GM19025 (cell line): ENCODE results near the gene C1orf146.
"Not testable (repeated sequence)": the region's sequence is repeated elsewhere in the genome, so short reads cannot be mapped to it uniquely, and the experiment has no call there.

Experiments
- ATAC-seq: cut with Tn5 transposase; IDR thresholded peaks from one replicate; pipeline ENCODE4 v1.9.1; 2021; ENCODE audit warnings: mild to moderate bottlenecking, low read depth, moderate library complexity; ENCODE audit not compliant: unreplicated experiment

C1orf146 gene

GRCh38 chr1:92217721-92218120 is at the start of gene C1orf146:
C1orf146 (plus strand) TSS chr1:92217915; CDS start chr1:92231421, 13,506 bp downstream.
- no peak for ATAC-seq

DNA sequence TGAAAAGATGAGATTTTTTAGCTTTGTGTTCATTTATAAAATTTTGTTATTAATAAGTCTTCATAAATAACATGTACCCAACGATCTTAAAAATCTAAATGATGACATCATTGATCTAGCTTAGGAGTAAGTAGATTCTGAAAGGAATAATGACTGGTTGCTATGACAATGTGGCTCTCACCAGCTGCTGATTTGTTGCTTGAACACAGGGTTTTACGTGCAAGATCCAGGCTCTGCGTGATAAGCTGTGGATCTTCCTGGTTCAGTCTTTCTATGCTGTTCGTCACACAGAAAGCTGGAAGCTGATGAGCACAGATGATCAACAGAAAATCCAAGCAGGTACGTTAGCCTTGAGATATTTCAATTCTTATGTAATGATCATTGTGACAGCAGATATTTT is 49.1 kb upstream of the C1orf146 start:
- no peak for ATAC-seq

DNA sequence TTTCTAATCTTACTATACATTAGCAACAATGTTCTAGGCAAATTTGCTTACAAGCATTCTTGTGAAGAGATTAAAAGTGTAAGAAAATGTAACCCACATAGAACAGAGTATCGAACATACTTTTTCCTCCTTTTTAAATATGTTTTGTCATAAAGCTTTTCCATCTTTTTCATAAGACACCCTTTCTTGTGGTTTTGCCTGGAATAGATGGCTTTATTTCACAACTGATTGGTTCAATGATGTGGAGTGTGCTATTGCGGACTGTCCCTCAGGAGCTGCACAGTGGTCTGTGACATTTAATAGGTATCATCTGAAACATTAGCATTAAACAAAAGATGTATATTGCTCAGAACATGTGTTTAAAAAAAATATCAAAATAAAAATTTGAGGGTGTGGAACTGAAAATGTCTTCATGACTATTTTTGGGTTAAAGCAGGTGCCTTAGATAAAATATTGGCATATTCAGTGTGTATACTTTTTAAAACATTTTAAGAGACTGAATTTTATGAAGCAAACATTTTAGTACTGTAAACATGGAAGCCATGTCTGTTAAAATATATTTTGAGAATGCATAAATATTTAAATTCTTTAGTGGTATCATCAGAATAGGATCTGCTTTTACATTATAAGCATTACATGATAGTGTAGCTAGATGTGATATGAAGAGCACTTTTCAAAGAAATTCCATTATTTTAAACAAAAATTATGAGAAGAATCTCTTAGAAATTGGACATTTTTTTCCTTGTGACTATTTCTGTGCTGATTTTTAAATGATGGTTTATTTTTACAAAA is 48.3 kb upstream of the C1orf146 start:
- ATAC-seq = no peak

DNA sequence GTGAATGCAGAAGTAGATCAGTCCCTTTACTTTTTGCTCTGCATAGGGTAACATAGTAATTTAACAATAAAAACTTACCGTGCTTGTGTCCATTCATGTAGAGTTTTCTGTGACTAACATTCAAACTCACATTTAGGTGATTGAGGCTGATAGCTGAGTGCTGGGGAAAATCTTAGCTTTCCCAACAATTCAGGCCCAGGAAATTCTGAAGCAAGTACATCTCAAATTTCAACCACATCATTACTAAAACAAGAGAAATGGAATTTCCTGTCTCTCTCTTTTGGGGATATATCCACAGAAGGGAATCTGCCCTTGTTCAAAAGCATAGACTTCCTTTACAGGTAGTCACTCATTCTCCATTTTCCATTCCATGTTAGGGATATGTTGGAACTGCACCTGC is 33.1 kb upstream of the C1orf146 start:
- no peak for ATAC-seq

- no peak for ATAC-seq
These were observed 31.6 kb upstream of the C1orf146 start for GRCh38 chr1:92186081-92186480.

GRCh38 chr1:92188436-92189255 is 29.1 kb upstream of the C1orf146 start:
- no peak for ATAC-seq

DNA sequence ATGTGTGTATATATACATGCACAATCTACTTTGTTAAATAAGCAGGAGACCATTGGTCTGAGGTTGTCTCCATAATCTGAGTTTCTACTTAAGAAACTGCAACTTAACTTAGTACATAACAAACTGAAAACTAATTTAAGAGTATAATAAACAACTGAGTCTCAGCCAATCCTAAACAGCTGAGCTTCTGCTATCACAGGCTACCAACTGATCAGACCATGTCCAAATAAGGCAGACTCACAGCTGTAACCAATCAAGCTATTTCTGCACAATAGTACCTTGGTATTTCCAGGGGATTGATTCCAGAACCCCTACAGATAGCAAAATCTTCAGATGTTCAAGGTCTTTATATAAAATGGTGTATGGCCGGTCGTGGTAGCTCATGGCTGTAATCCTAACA is 26.0 kb upstream of the C1orf146 start:
- no peak for ATAC-seq

- no peak for ATAC-seq
These were observed 25.5 kb upstream of the C1orf146 start for GRCh38 chr1:92192246-92192645.

- ATAC-seq = no peak
These were observed 23.2 kb upstream of the C1orf146 start for GRCh38 chr1:92194511-92194910.

DNA sequence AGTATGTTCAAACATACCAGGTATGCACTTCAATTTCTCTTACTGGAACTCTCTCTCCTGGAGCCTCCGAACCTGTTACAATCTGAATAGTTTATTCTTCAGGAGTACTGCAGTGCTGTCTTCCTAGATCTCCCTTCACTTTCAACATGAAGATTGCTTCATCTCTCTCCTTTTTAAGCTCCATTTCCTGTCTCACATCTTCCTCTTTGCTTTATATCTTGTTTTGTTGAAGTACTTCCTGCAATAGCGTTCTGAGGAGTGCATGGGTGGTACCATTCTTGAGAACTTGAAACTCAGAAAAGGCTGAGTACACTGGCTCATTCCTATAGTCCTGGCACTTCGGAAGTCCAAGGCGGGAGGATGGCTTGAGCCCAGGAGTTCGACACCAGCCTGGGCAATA is 15.7 kb upstream of the C1orf146 start:
- ATAC-seq = no peak

GRCh38 chr1:92203105-92203504 is 14.6 kb upstream of the C1orf146 start:
- no peak for ATAC-seq

DNA sequence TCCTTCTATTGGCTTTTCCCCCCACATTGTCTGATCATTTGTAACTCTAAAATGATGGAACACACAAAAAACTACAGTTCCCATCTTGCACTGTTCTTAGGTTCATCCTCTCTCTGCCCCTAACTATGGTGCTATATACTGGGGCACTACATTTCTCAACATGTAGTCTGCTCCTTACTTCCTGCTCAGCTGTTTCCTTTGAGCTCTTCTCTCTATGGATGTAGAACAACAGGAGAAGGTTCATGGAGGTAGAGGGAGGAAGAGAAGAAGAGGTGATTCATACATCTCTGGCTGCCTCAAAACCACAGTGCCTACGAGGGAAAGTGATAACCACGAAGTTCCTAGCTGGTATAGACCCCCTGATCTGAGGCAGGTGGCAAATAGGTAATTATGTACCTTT is 7.0 kb upstream of the C1orf146 start:
- no peak for ATAC-seq

DNA sequence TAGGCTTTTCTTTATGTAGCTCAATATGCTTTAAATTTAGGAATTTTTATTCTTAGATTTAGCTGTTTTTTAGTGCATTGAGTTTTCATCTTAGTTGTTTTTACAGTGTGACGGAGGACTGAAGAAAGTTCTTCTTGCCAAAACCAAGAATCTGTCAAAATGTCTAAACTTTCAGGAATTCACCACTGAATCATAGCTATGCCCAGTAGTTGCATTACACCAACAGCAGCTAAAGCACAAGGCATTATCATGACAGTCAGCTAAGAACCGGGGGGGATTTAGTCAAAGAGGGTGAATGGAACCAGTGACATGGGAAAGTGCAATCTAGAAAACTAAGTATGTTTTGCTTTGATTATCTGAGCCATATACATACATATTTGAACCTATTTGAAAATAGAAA is 6.5 kb upstream of the C1orf146 start:
- no peak for ATAC-seq

- ATAC-seq = no peak
These were observed 844 bp downstream of the C1orf146 start for GRCh38 chr1:92218559-92218958.

GRCh38 chr1:92219028-92219427 is 1.3 kb downstream of the C1orf146 start:
- ATAC-seq = no peak

- ATAC-seq = no peak
These were observed 10.7 kb downstream of the C1orf146 start for GRCh38 chr1:92228401-92228800.

- no peak for ATAC-seq
These were observed 13.0 kb downstream of the C1orf146 start for GRCh38 chr1:92230736-92231135.

DNA sequence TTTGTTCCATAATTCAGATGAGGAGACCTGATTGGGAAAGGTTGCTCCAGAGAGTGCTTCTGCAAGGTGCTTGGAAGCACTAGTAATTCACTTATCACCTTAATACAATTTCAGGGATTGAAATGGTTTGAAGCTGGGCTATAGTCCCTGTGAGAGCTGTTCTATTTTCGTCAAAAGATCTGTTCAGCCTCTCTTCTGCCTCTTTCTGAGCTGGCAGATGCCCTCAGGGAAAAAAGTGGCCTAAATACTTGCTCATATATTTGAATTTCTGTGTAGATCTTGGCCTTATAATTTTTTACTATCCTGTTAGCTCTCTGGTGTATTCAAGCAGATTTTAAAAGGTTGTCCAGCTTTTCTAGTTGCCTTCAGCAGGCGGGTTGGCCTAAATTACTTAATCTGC is 22.3 kb downstream of the C1orf146 start:
- ATAC-seq = no peak

DNA sequence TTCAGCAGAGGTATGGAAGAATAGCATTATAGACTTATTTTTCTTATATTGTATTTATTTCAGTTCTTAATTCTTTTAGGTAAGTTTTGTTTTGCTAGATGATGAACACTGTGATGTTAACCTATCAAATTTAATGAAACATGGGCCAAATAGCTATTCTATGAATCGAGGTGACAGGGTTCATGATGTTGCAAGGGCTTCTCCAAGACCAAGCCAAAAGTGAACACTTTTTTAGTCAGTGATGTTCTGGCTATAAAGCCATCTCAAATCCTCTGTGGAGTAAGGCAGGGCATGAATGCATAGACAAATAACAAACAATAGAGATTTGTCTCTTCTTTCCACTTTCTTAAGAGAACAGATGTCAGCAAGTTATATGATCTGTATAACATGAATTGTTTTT is 26.7 kb downstream of the C1orf146 start:
- ATAC-seq = no peak

DNA sequence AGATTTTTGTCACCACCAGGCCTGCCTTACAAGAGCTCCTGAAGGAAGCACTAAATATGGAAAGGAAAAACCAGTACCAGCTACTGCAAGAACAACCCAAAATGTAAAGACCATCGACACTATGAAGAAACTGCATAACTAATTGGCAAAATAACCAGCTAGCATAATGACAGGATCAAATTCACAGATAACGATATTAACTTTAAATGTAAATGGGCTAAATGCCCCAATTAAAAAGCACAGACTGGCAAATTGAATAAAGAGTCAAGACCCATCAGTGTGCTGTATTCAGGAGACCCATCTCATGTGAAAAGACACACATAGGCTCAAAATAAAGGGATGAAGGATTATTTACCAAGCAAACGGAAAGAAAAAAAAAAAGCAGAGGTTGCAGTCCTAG is 37.0 kb downstream of the C1orf146 start:
- not testable (repeated sequence) for ATAC-seq

GRCh38 chr1:92259350-92259749 is 41.6 kb downstream of the C1orf146 start:
- no peak for ATAC-seq

- no peak for ATAC-seq
These were observed 44.8 kb downstream of the C1orf146 start for GRCh38 chr1:92262516-92262915.
